NCI-H2171 treated with DMSO at 0.1 percent for 48 hours (cell line): ENCODE data around the gene ATP8A1.
A peak's percentile ranks its signal among the peaks of the same experiment; 100 is the strongest.
"Not testable (repeated sequence)": the region's sequence is repeated elsewhere in the genome, so short reads cannot be mapped to it uniquely, and the experiment has no call there.

ENCODE experiments used
- DNase-seq: peaks from one replicate; lab custom pipeline; 2025; lab: John Stamatoyannopoulos, UW

ATP8A1 gene

DNA sequence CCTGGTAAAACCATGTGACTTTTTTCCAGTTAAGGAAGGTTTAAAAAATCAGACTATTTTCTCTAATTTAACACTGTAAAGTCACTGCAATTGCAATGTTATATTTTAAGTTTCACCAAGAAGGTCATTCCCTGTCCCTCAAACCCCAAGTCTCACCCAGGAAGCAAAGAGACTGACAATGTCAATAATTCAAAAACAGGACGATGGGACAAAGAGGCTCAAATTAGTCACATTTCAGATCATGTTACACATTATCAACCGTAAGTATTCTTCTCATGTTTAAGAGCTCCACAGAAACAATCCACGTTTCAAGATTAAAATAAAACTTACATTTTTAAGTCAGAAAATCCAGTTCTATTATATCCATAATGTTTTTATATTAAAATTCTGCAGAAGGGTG is 246.5 kb downstream of the ATP8A1 start:
- no peak for DNase-seq

GRCh38 chr4:42404001-42404400 is 252.9 kb downstream of the ATP8A1 start:
- DNase-seq, result no peak

DNA sequence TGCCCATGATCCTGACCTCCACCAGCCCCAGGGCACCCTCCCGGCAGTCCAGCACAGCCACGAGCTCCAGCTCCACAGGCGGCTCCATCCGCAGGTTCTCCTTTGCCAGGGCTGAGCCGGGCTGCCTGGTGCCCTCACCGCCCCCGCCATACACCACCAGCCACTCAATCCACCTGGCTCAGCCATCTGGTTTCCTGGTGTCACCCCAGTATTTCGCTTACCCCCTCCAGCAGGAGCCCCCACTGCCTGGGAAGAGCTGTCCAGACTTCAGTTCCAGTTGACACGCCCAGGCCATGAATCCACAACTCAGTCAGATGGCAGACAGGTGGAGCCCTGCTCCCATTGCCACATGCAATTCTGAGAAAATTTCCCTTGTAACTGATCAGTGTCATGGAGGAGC is 255.7 kb downstream of the ATP8A1 start:
- peak; percentile 1 for DNase-seq

GRCh38 chr4:42399393-42399792 is 257.5 kb downstream of the ATP8A1 start:
- no peak for DNase-seq

DNA sequence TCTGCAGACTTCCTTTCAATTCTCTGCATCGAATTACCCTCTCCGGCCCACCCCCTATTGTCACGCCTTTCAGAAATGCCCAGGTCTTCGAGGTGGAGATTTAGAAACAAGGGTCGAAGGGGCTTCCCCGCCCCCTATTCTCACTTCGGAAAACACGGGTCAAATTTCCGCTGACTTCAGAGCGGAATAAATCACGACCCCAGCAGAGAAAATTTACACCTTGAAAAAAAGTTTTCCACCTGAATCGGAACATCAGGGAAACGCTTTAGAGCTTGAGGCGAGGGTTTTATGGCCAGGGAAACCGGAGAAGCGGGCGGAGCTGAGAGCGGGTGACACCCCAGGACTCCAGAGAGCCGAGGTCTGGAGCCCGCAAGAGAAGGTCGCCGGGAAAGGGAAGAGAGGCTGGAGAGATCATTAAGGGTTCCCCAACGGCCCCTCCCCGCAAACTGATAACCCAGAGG is 258.0 kb downstream of the ATP8A1 start:
- DNase-seq, result no peak

- DNase-seq, result no peak
These were observed 258.6 kb downstream of the ATP8A1 start for GRCh38 chr4:42398171-42398870.

- DNase-seq, result peak; percentile 12
These were observed 259.2 kb downstream of the ATP8A1 start for GRCh38 chr4:42397635-42398170.

DNA sequence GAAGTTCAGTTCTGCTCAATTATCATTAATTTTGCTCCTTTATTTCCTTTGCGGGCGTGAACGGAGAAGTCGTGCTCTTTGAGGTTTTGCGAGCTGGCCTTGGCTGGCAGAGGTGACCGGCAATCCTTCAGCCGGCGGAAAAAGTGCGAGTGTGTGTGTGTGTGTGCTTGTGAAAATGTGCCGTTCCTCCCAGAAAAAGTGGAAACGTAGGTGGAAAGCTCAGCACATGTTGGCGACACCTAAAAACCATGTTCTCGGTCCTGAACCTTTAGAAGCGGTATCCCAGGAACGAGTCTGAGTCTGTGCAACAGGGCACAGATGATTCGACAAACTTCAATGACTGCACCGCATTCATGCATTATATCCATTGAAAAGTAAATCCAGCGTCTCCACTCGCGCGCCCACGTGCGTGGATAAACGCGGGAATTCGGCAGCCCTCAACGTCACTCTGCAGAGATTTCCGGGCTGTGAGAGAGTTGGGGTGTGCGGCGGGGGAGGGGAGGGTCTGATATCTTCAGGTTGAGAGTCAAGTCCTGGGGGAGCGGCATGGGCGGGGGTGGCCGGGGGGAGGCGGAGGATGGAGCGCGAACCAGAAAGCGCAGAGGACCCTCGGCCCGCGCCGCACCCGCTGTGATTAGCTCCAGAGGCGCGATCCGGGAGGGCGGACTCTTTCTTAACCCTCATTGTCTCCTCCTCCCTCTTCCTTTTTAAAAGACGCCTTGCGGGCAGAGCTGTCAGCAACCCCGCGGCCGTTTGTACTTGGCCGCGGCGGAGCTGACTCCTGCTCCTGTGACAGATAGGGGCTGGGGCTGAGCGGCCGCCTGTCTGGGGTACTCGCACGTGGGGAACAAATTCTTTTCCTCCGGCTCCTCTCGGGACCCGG is 259.9 kb downstream of the ATP8A1 start, which contains the start of gene SHISA3:
Gene SHISA3 (plus strand): TSS at position 737 of the 883 bp plus-strand sequence. CDS start 569 bp downstream, outside the sequence.
- peak; percentile 21 for DNase-seq

DNA sequence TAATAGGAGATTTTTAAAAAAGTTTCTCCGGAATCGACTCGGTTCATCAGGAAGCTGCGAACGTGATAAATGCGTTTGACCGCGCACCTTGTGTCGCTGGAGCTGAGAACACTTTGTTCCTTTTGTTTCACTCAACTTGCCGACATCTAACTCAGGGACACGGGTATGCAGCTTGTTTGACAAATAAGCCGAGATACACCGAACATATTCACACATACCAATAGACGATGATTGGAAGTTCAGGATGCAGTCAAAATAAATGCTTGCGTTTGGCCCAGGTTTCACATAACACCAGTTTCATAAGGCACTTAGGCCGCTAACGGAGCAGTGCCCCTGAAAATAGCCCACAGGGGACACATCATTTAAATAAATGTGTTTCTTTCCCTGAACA is 260.5 kb downstream of the ATP8A1 start:
- no peak for DNase-seq

GRCh38 chr4:42395595-42395994 is 261.3 kb downstream of the ATP8A1 start:
- no peak for DNase-seq

DNA sequence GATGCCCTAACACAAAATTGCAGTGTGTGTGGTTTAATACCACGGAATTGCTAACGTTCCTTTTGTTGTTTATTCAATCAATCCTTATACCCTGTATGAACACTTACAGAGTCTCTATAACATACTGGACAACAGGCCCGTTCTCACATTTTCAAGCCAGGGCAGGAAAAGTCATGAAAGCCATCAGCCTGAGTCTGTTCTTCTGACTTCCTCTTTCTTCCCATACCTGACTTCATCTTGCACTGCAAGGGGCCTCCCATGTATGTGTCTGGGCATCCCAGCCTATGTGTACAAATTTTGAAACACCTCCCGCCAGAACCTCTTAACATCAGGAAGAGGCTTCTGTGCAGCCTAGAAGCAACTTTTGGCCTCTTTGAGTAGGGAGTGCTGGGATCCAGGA is 264.5 kb downstream of the ATP8A1 start:
- no peak for DNase-seq

GRCh38 chr4:42391981-42392380 is 264.9 kb downstream of the ATP8A1 start:
- no peak for DNase-seq

- no peak for DNase-seq
These were observed 265.6 kb downstream of the ATP8A1 start for GRCh38 chr4:42391355-42391664.

DNA sequence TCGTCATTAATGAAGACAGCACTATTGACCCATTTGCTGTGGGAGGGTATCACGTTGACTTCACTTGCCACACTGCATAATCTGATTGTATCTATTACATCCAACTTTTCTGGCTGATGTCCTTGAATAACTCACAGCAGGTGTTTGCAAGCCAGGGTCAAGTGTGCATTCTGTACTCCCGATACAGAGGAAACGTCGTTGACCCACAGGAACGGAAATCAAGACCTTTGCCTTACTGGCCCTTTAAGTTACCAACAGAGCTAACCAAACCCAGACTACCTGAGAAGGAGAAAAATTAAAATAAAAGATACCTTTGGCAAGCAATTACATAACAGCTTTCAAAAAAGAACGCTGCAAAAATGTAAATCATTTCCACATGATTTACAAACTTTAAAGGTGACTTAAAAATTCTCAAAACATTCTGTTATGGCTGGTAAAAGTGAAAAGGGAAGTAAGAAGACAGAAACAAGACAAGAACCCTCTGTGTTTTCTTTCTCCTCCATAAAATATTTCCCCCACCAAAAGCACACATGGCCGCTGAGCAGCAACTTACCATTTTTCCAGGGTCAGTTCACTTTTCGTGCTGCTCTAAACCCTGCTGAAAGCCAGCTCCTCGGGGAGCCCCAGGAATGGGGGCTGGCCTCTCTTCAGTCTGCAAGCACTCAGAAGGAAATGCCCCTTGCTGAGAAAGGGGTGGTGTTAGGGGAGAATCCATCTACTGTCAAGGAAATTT is 266.1 kb downstream of the ATP8A1 start:
- no peak for DNase-seq

- DNase-seq, result no peak
These were observed 271.4 kb downstream of the ATP8A1 start for GRCh38 chr4:42385516-42385915.

GRCh38 chr4:42381666-42382065 is 275.2 kb downstream of the ATP8A1 start:
- no peak for DNase-seq

DNA sequence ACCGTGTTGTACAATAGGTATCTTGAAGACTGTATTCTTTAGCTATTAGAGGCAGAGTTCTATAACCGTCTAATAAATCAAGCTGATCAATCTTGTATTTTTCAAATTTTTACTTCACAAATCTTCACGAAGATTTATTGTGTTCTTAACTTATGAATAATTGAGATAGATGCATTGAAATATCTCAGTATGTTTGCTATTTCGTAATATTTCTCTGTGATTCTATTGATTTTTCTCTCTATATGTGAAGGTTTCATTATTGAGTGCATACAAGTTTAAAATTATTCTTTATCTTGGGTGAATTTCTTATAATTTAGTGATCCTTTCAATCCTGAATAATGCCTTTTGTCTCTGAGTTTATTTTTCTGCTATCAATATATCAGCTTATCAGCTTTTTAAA is 279.4 kb downstream of the ATP8A1 start:
- DNase-seq, result no peak

GRCh38 chr4:42372303-42372702 is 284.6 kb downstream of the ATP8A1 start:
- not testable (repeated sequence) for DNase-seq

GRCh38 chr4:42371305-42372252 is 285.3 kb downstream of the ATP8A1 start:
- peak; percentile 43 for DNase-seq

GRCh38 chr4:42369489-42369888 is 287.4 kb downstream of the ATP8A1 start:
- DNase-seq, result no peak

- no peak for DNase-seq
These were observed 289.9 kb downstream of the ATP8A1 start for GRCh38 chr4:42366959-42367358.
